Mesothelial cell of epicardium (in vitro differentiated cells): ENCODE measurements around the gene RPL10A. TPM values are rescaled to one million over a fixed set of nuclear protein-coding genes. Genes with fewer than 3 reads are reported as not detected.

Experiments used
- DNase-seq, 2 experiments: peaks; one replicate each; pipeline ENCODE4 v3.0.0; 2021; ENCODE audit warnings: low spot score in 2 of 2; ENCODE audit not compliant: unreplicated experiment in 2 of 2
- H3K27ac Mint-ChIP-seq: 2 replicates; pipeline ENCODE4 v1.8.0; 2021; ENCODE audit warnings: mixed read lengths
- H3K27me3 Mint-ChIP-seq: 2 replicates; pipeline ENCODE4 v1.8.0; 2021; ENCODE audit warnings: low read depth, mixed read lengths
- H3K36me3 Mint-ChIP-seq: 2 replicates; pipeline ENCODE4 v1.8.0; 2021; ENCODE audit warnings: mixed read lengths
- H3K4me1 Mint-ChIP-seq: 2 replicates; pipeline ENCODE4 v1.8.0; 2021; ENCODE audit warnings: mixed read lengths
- H3K4me3 Mint-ChIP-seq: 2 replicates; pipeline ENCODE4 v1.8.0; 2021; ENCODE audit warnings: mild to moderate bottlenecking, moderate library complexity, mixed read lengths
- H3K9me3 Mint-ChIP-seq: 2 replicates; pipeline ENCODE4 v1.8.0; 2021; ENCODE audit warnings: mixed read lengths
- total RNA-seq: library from RNA; stranded (reverse); gene quantifications from 3 replicates; pipeline ENCODE4 v1.2.1, GENCODE V29; 2021
- TF ChIP-seq, protein P1 (sequence below): fragments of 200-600 bp; sonication (generic); IDR thresholded peaks from one replicate; pipeline ENCODE4 v1.5.0; 2021; ENCODE audit warnings: antibody characterized with exemption; ENCODE audit not compliant: unreplicated experiment

RPL10A gene
- total RNA-seq, 1 donor from 2014 or later: 1,840 TPM

- peaks cover 41% of the 10 kb centered on the region for H3K4me1 Mint-ChIP-seq
- TF ChIP-seq, protein P1, sequence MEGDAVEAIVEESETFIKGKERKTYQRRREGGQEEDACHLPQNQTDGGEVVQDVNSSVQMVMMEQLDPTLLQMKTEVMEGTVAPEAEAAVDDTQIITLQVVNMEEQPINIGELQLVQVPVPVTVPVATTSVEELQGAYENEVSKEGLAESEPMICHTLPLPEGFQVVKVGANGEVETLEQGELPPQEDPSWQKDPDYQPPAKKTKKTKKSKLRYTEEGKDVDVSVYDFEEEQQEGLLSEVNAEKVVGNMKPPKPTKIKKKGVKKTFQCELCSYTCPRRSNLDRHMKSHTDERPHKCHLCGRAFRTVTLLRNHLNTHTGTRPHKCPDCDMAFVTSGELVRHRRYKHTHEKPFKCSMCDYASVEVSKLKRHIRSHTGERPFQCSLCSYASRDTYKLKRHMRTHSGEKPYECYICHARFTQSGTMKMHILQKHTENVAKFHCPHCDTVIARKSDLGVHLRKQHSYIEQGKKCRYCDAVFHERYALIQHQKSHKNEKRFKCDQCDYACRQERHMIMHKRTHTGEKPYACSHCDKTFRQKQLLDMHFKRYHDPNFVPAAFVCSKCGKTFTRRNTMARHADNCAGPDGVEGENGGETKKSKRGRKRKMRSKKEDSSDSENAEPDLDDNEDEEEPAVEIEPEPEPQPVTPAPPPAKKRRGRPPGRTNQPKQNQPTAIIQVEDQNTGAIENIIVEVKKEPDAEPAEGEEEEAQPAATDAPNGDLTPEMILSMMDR: no peak
- H3K27ac Mint-ChIP-seq: peak overlapping the region; percentile 100
Measured at GRCh38 chr6:35470663-35471120, 2.5 kb downstream of the RPL10A start.

GRCh38 chr6:35471836-35472345 lies 3.7 kb downstream of the RPL10A start:
- peaks cover 10% of the 10 kb centered on the region for H3K36me3 Mint-ChIP-seq
- no peaks in the 10 kb centered on the region for H3K27me3 Mint-ChIP-seq
- peak overlapping the region; percentile 100 for H3K27ac Mint-ChIP-seq
- TF ChIP-seq, protein P1: no peak
- H3K4me1 Mint-ChIP-seq: peaks cover 43% of the 10 kb centered on the region
- DNase-seq: no peak
- no peaks in the 10 kb centered on the region for H3K9me3 Mint-ChIP-seq
- H3K4me3 Mint-ChIP-seq: peak overlapping the region; percentile 28

More at GRCh38 chr6:35470663-35471120, 2.5 kb downstream of the RPL10A start:
- no peak for DNase-seq
- peak overlapping the region; percentile 97 for H3K4me3 Mint-ChIP-seq
- H3K27me3 Mint-ChIP-seq: no peaks in the 10 kb centered on the region
- H3K36me3 Mint-ChIP-seq: peaks cover 8% of the 10 kb centered on the region
- H3K9me3 Mint-ChIP-seq: no peaks in the 10 kb centered on the region

DNA sequence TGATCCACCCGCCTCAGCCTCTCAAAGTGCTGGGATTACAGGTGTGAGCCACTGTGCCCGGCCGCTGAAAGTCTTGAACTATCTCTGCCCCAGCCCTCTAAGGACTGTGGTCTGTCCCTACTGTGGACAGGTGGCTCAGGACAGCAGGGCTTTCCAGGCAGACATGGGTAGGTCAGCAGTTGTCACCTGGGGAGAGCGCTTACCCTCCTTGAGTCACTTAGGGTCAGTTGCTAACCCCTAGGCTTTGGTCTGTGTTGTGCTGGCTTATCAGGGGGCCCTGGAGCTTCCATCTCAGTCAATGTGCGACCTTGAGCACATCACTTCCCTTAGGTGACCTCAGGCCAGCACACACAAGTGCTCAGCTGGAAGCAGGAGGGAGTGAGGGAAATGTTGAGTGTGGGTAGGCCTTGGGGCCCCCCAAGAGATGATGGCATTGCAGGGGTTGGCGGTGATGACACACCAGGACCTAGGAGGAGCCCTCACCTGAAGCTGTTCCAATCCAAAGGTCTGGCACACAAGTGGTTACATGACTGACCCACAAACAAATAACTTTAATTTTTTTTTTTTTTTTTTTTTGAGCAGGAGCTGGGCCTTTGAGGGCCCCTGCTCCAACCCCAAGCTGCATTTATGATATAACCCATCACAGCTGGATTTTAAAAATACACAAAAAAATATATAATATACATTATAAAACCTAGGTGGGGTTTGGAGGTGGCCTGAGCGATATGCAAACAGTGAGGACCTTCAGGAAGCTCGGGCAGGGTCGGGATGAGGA lies 5.1 kb downstream of the RPL10A start:
- peaks cover 39% of the 10 kb centered on the region for H3K4me1 Mint-ChIP-seq
- no peaks in the 10 kb centered on the region for H3K27me3 Mint-ChIP-seq
- H3K27ac Mint-ChIP-seq: peak overlapping the region; percentile 78
- no peak for DNase-seq
- H3K4me3 Mint-ChIP-seq: no peak overlapping the region
- H3K9me3 Mint-ChIP-seq: no peaks in the 10 kb centered on the region
- TF ChIP-seq, protein P1: no peak
- peaks cover 16% of the 10 kb centered on the region for H3K36me3 Mint-ChIP-seq

GRCh38 chr6:35473850-35474130 lies 5.6 kb downstream of the RPL10A start:
- H3K36me3 Mint-ChIP-seq: peaks cover 19% of the 10 kb centered on the region

DNA sequence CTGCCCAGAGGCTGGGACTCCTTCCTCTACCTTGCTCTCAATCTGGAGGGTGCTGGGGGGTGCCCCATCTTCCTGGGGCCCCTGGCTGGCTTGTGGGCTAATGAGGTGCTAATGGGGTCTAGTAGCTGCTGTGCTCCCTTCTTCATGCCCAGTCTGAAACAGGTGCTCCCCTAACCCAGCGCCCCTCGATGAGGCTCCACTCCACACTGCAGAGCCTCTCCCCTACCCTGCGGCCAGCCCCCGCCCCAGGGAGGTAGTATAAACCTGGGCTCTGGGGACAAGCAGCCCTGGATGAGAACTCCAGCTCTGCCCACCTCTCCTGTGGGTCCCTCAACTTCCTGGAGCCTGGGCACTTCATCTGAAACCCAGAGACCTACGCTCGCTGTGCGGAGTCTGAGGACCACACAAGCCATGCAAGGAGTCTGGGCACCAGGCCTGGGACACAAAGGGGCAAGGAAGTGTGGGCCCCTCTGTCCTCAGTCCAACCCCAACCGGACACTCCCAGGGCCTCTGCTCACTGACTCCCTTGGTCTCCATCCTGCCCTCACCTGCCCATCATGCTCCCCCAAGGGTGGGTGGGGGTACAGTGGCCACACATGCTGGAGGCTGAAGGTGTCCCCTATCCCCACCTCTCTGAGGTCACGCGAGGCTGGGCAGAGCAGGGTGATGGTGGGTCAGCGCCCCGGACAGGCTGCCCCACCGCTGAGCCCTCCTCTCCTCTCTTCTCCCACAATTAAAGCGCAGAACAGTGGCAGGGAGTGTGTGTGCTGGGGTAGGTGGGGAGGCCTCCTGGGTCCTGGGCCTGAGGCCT lies 6.1 kb downstream of the RPL10A start:
- DNase-seq: no peak
- Mint-ChIP-seq H3K36me3 (peaks cover 21% of the 10 kb centered on the region), H3K4me3 (no peak overlapping the region), H3K27me3 (no peaks in the 10 kb centered on the region), H3K9me3 (no peaks in the 10 kb centered on the region), H3K27ac (peak overlapping the region; percentile 77), H3K4me1 (peaks cover 38% of the 10 kb centered on the region)
- TF ChIP-seq, protein P1: no peak

More at GRCh38 chr6:35473850-35474130, 5.6 kb downstream of the RPL10A start:
- Mint-ChIP-seq H3K4me3 (no peak overlapping the region), H3K9me3 (no peaks in the 10 kb centered on the region), H3K27ac (peak overlapping the region; percentile 78), H3K27me3 (no peaks in the 10 kb centered on the region), H3K4me1 (peaks cover 39% of the 10 kb centered on the region)
- TF ChIP-seq, protein P1: no peak
- no peak for DNase-seq
